ENCODE data around the gene OR8H1. TPM values are rescaled to one million over a fixed set of nuclear protein-coding genes. Genes with fewer than 3 reads are reported as not detected.

OR8H1 gene
- total and polyA plus RNA-seq, 2 of the 13 experiments (the other 11 are each of a cell fraction or from before 2014, with no cell fraction given), result not detected

DNA sequence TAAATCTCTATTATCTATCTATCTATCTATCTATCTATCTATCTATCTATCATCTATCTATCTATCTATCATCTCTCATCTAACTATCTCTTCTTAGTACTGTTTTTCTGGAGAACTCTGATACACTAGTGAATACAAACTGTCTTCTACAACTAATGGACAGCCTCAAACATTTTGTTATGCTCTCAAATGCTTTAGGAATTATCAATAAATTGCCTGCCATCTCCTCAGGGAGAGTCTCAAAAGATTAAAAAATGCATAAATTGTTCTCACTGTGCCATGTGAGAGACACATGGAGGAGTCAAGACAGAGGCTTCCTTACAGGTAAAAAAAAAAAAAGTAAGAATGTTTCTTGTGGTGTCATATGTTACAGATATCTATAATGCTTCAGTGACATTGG, 22.8 kb upstream of the OR8H1 start, which contains the start of gene OR8K3:
TSS of gene OR8K3 (plus strand) at position 301 of the 400 bp plus-strand sequence. CDS start 3,163 bp downstream, outside the sequence.
- in situ Hi-C loops (cut with HindIII; ENCODE audit: extremely low pct_ligation_motif_present, low pct_unique_long_range_greater_than_20kb) (no loop called here), intact Hi-C loops (cut with micrococcal nuclease; ENCODE audit: unreplicated experiment) (no loop called here)
- no peak within 1 kb of the TSS for H3K9ac ChIP-seq (ENCODE audit: insufficient read depth, low read depth, low read length)
- no peak within 1 kb of the TSS for H3K4me3 ChIP-seq (replicated peaks in 1 of 3; ENCODE audit: insufficient read depth in 1 of 3, low read depth in 2 of 3, low read length in 3 of 3)
- H4K20me1 ChIP-seq (ENCODE audit: insufficient read depth, low read length), result no peaks in the 10 kb centered on the region
- no peak for DNase-seq (ENCODE audit: low spot score)
- H3K9me3 ChIP-seq (ENCODE audit: low read length), result peaks cover 36% of the 10 kb centered on the region
- H3K27ac ChIP-seq (ENCODE audit: extremely low read length, insufficient read depth, low read length), result no peak within 1 kb of the TSS
- no peaks in the 10 kb centered on the region; a peak in 1 of 5 replicates for H3K27me3 ChIP-seq (ENCODE audit: control insufficient read depth in 1 of 2, insufficient read depth in 2 of 2, low read length in 2 of 2)
- no peaks in the 10 kb centered on the region for H3K79me2 ChIP-seq (ENCODE audit: insufficient read depth, low read length)
- FAIRE-seq, result no peak
- H3K4me2 ChIP-seq (ENCODE audit: low read depth, low read length), result no peak within 1 kb of the TSS
- no peak for ATAC-seq
- no TSS peak for BruUV-seq (replicated peaks)
- H3K36me3 ChIP-seq (replicated peaks in 1 of 2; ENCODE audit: control insufficient read depth in 1 of 2, insufficient read depth in 2 of 2, low read length in 2 of 2), result no peaks in the 10 kb centered on the region
- H3K4me1 ChIP-seq (ENCODE audit: insufficient read depth, low read length), result no peaks in the 10 kb centered on the region
- ChIA-PET CTCF (ENCODE audit: low intra/inter-chr PET ratio, low total read pairs) (no interaction called here), POLR2A (no interaction called here)
- H2AFZ ChIP-seq (ENCODE audit: low read length), result no peak within 1 kb of the TSS
- no peak for TF ChIP-seq MAFK (conservative IDR thresholded peaks at IDR 0.05 in 1 of 2, IDR thresholded peaks at IDR 0.05 in 1 of 2; ENCODE audit: low read length in 2 of 2)
- no peak for TF ChIP-seq AGO2 (optimal IDR thresholded peaks at IDR 0.05; ENCODE audit: low read depth, low read length)
- no peak for TF ChIP-seq HHEX (CRISPR knock-in tag; IDR thresholded peaks at IDR 0.05)
- TF ChIP-seq POGZ (CRISPR knock-in tag; IDR thresholded peaks at IDR 0.05), result no peak
- TF ChIP-seq ZNF598 (CRISPR knock-in tag; IDR thresholded peaks at IDR 0.05; ENCODE audit: borderline replicate concordance), result no peak
- TF ChIP-seq DNMT3B (CRISPR knock-in tag; conservative IDR thresholded peaks at IDR 0.05), result no peak
- TF ChIP-seq, protein P1, sequence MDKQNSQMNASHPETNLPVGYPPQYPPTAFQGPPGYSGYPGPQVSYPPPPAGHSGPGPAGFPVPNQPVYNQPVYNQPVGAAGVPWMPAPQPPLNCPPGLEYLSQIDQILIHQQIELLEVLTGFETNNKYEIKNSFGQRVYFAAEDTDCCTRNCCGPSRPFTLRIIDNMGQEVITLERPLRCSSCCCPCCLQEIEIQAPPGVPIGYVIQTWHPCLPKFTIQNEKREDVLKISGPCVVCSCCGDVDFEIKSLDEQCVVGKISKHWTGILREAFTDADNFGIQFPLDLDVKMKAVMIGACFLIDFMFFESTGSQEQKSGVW (CRISPR knock-in tag; IDR thresholded peaks at IDR 0.05; ENCODE audit: borderline replicate concordance), result no peak
- TF ChIP-seq FOSL1 (CRISPR knock-in tag; IDR thresholded peaks at IDR 0.05; ENCODE audit: borderline replicate concordance), result no peak
- no peak for TF ChIP-seq ZNF605 (CRISPR knock-in tag; IDR thresholded peaks at IDR 0.05)
- TF ChIP-seq, protein P2, sequence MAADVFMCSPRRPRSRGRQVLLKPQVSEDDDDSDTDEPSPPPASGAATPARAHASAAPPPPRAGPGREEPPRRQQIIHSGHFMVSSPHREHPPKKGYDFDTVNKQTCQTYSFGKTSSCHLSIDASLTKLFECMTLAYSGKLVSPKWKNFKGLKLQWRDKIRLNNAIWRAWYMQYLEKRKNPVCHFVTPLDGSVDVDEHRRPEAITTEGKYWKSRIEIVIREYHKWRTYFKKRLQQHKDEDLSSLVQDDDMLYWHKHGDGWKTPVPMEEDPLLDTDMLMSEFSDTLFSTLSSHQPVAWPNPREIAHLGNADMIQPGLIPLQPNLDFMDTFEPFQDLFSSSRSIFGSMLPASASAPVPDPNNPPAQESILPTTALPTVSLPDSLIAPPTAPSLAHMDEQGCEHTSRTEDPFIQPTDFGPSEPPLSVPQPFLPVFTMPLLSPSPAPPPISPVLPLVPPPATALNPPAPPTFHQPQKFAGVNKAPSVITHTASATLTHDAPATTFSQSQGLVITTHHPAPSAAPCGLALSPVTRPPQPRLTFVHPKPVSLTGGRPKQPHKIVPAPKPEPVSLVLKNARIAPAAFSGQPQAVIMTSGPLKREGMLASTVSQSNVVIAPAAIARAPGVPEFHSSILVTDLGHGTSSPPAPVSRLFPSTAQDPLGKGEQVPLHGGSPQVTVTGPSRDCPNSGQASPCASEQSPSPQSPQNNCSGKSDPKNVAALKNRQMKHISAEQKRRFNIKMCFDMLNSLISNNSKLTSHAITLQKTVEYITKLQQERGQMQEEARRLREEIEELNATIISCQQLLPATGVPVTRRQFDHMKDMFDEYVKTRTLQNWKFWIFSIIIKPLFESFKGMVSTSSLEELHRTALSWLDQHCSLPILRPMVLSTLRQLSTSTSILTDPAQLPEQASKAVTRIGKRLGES (CRISPR knock-in tag; IDR thresholded peaks at IDR 0.05; ENCODE audit: borderline replicate concordance), result no peak
- TF ChIP-seq PAF1 (CRISPR knock-in tag; IDR thresholded peaks at IDR 0.05), result no peak
- TF ChIP-seq, protein P3, sequence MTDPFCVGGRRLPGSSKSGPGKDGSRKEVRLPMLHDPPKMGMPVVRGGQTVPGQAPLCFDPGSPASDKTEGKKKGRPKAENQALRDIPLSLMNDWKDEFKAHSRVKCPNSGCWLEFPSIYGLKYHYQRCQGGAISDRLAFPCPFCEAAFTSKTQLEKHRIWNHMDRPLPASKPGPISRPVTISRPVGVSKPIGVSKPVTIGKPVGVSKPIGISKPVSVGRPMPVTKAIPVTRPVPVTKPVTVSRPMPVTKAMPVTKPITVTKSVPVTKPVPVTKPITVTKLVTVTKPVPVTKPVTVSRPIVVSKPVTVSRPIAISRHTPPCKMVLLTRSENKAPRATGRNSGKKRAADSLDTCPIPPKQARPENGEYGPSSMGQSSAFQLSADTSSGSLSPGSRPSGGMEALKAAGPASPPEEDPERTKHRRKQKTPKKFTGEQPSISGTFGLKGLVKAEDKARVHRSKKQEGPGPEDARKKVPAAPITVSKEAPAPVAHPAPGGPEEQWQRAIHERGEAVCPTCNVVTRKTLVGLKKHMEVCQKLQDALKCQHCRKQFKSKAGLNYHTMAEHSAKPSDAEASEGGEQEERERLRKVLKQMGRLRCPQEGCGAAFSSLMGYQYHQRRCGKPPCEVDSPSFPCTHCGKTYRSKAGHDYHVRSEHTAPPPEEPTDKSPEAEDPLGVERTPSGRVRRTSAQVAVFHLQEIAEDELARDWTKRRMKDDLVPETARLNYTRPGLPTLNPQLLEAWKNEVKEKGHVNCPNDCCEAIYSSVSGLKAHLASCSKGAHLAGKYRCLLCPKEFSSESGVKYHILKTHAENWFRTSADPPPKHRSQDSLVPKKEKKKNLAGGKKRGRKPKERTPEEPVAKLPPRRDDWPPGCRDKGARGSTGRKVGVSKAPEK (CRISPR knock-in tag; IDR thresholded peaks at IDR 0.05; ENCODE audit: borderline replicate concordance), result no peak
- no peak for TF ChIP-seq ZNF777 (CRISPR knock-in tag; IDR thresholded peaks at IDR 0.05)
- TF ChIP-seq, protein P4, sequence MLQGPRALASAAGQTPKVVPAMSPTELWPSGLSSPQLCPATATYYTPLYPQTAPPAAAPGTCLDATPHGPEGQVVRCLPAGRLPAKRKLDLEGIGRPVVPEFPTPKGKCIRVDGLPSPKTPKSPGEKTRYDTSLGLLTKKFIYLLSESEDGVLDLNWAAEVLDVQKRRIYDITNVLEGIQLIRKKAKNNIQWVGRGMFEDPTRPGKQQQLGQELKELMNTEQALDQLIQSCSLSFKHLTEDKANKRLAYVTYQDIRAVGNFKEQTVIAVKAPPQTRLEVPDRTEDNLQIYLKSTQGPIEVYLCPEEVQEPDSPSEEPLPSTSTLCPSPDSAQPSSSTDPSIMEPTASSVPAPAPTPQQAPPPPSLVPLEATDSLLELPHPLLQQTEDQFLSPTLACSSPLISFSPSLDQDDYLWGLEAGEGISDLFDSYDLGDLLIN (CRISPR knock-in tag; IDR thresholded peaks at IDR 0.05; ENCODE audit: borderline replicate concordance), result no peak
- TF ChIP-seq RARA (CRISPR knock-in tag; IDR thresholded peaks at IDR 0.05), result no peak
- TF ChIP-seq, protein P5, sequence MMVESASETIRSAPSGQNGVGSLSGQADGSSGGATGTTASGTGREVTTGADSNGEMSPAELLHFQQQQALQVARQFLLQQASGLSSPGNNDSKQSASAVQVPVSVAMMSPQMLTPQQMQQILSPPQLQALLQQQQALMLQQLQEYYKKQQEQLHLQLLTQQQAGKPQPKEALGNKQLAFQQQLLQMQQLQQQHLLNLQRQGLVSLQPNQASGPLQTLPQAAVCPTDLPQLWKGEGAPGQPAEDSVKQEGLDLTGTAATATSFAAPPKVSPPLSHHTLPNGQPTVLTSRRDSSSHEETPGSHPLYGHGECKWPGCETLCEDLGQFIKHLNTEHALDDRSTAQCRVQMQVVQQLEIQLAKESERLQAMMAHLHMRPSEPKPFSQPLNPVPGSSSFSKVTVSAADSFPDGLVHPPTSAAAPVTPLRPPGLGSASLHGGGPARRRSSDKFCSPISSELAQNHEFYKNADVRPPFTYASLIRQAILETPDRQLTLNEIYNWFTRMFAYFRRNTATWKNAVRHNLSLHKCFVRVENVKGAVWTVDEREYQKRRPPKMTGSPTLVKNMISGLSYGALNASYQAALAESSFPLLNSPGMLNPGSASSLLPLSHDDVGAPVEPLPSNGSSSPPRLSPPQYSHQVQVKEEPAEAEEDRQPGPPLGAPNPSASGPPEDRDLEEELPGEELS (CRISPR knock-in tag; IDR thresholded peaks at IDR 0.05), result no peak

All from HepG2 (cell line).